ENCODE data around the gene PLG. TPM values are rescaled to one million over a fixed set of nuclear protein-coding genes. Genes with fewer than 3 reads are reported as not detected.

The PLG gene
- total and polyA plus RNA-seq, 2 of the 4 experiments (the other 2 are of a cell fraction): not detected

DNA sequence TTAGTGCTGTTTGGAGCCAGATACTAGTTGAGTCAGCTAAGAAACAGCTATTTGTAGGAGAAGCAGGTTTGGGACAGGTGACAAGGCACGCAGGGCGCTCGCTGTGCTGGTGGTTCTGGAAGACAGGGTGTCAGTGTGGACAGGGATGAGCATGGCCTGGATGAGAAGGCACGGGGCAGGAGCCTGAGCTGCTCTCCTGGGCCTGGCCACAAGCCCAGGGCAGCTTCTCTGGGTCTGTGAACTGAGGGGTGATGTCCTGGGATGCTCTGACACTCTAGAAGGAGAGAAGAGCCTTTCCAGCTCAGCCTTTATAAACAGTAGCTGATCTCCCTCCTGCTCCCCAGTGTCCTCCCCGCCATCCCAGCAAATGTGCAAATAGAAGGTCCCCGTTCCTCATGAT lies 37.9 kb downstream of the PLG start:
- H2AFZ ChIP-seq (replicated peaks; ENCODE audit: low read length, poor library complexity): no peak overlapping the region
- no peak overlapping the region for H2AK9ac ChIP-seq (replicated peaks; ENCODE audit: low read depth, low read length, poor library complexity)
- BruUV-seq (replicated peaks): no TSS peak
- H3K14ac ChIP-seq (replicated peaks; ENCODE audit: low read depth, low read length): no peak overlapping the region
- no peak overlapping the region for H3K27ac ChIP-seq (ENCODE audit: insufficient read depth, low read length)
- dilution Hi-C loops (cut with HindIII; ENCODE audit: low sequenced_read_pairs, unreplicated experiment) (no loop called here), in situ Hi-C loops (cut with MboI; ENCODE audit: low sequenced_read_pairs) (no loop called here), intact Hi-C loops (cut with micrococcal nuclease) (no loop called here)
- no peak overlapping the region for H3K4ac ChIP-seq (ENCODE audit: low read depth, low read length)
- H3K79me1 ChIP-seq (ENCODE audit: low read depth in 1 of 2, low read length in 2 of 2): no peaks in the 10 kb centered on the region
- H3K36me3 ChIP-seq (ENCODE audit: control insufficient read depth, insufficient read depth, low read length): no peaks in the 10 kb centered on the region
- POLR2A ChIA-PET (ENCODE audit: unreplicated experiment): no interaction called here
- no peaks in the 10 kb centered on the region for H3K27me3 ChIP-seq (ENCODE audit: control insufficient read depth, insufficient read depth, low read length)
- H3K18ac ChIP-seq (ENCODE audit: low read depth, low read length): no peak overlapping the region
- no peak for TF ChIP-seq POLR2A (IDR thresholded peaks at IDR 0.05; ENCODE audit: low read depth, low read length)
- no peak for TF ChIP-seq MXI1 (IDR thresholded peaks at IDR 0.05; ENCODE audit: borderline replicate concordance, low read depth, low read length)
- no peak for TF ChIP-seq CEBPB (IDR thresholded peaks at IDR 0.05; ENCODE audit: low read depth, low read length)
- no peak for TF ChIP-seq RAD21 (IDR thresholded peaks at IDR 0.05; ENCODE audit: low read length)
- TF ChIP-seq FOS (IDR thresholded peaks at IDR 0.05; ENCODE audit: low read depth, low read length): no peak
- TF ChIP-seq, protein P1, sequence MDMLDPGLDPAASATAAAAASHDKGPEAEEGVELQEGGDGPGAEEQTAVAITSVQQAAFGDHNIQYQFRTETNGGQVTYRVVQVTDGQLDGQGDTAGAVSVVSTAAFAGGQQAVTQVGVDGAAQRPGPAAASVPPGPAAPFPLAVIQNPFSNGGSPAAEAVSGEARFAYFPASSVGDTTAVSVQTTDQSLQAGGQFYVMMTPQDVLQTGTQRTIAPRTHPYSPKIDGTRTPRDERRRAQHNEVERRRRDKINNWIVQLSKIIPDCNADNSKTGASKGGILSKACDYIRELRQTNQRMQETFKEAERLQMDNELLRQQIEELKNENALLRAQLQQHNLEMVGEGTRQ (IDR thresholded peaks at IDR 0.05; ENCODE audit: low read depth, low read length): no peak
- no peak for TF ChIP-seq RFX5 (IDR thresholded peaks at IDR 0.05; ENCODE audit: low read depth, low read length)
- no peak for TF ChIP-seq NFE2L2 (IDR thresholded peaks at IDR 0.05; ENCODE audit: low read depth, low read length)
- TF ChIP-seq RCOR1 (IDR thresholded peaks at IDR 0.05; ENCODE audit: insufficient replicate concordance, low read length): no peak
- TF ChIP-seq, protein P2, sequence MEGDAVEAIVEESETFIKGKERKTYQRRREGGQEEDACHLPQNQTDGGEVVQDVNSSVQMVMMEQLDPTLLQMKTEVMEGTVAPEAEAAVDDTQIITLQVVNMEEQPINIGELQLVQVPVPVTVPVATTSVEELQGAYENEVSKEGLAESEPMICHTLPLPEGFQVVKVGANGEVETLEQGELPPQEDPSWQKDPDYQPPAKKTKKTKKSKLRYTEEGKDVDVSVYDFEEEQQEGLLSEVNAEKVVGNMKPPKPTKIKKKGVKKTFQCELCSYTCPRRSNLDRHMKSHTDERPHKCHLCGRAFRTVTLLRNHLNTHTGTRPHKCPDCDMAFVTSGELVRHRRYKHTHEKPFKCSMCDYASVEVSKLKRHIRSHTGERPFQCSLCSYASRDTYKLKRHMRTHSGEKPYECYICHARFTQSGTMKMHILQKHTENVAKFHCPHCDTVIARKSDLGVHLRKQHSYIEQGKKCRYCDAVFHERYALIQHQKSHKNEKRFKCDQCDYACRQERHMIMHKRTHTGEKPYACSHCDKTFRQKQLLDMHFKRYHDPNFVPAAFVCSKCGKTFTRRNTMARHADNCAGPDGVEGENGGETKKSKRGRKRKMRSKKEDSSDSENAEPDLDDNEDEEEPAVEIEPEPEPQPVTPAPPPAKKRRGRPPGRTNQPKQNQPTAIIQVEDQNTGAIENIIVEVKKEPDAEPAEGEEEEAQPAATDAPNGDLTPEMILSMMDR (conservative IDR thresholded peaks at IDR 0.05; ENCODE audit: low read depth, low read length): no peak
- no peak for TF ChIP-seq MAZ (IDR thresholded peaks at IDR 0.05; ENCODE audit: borderline replicate concordance, low read depth, low read length)
- TF ChIP-seq, protein P3, sequence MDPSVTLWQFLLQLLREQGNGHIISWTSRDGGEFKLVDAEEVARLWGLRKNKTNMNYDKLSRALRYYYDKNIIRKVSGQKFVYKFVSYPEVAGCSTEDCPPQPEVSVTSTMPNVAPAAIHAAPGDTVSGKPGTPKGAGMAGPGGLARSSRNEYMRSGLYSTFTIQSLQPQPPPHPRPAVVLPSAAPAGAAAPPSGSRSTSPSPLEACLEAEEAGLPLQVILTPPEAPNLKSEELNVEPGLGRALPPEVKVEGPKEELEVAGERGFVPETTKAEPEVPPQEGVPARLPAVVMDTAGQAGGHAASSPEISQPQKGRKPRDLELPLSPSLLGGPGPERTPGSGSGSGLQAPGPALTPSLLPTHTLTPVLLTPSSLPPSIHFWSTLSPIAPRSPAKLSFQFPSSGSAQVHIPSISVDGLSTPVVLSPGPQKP (IDR thresholded peaks at IDR 0.05; ENCODE audit: borderline replicate concordance, low read depth, low read length): no peak
- no peak for TF ChIP-seq BHLHE40 (IDR thresholded peaks at IDR 0.05; ENCODE audit: low read depth, low read length)
- H2AK5ac ChIP-seq (ENCODE audit: low read depth, low read length): no peak overlapping the region
- no peaks in the 10 kb centered on the region for H3K9me1 ChIP-seq (ENCODE audit: insufficient read depth, low read length)
- H4K91ac ChIP-seq (ENCODE audit: insufficient read depth, low read depth, low read length): no peak overlapping the region
- WGBS, 2 experiments (ENCODE audit: extremely low coverage in 2 of 2, insufficient read length in 1 of 2): 26% methylated on average over 4 of the region's 6 CpGs; no CpG with 5 or more reads in 1 of the 2 experiments
- CTCF ChIA-PET: no interaction called here
- H2BK120ac ChIP-seq (ENCODE audit: low read depth, low read length): no peak overlapping the region
- H2BK15ac ChIP-seq (ENCODE audit: low read depth, low read length): no peak overlapping the region
- H4K20me1 ChIP-seq (ENCODE audit: insufficient read depth, low read length): no peaks in the 10 kb centered on the region
- H2BK5ac ChIP-seq (ENCODE audit: low read depth, low read length, poor library complexity, severe bottlenecking): no peak overlapping the region
- no peak overlapping the region for H3K23ac ChIP-seq (ENCODE audit: low read depth, low read length)
- DNase-seq (no peak), ATAC-seq (ENCODE audit: low read depth) (no peak)
- no peak overlapping the region for H3K9ac ChIP-seq (ENCODE audit: low read depth, low read length)
- H3K56ac ChIP-seq (ENCODE audit: extremely low read depth, insufficient read depth, low read length): no peak overlapping the region
- no peak overlapping the region for H3K4me2 ChIP-seq (ENCODE audit: low read depth, low read length)
- peaks cover 15% of the 10 kb centered on the region for H3K9me3 ChIP-seq (ENCODE audit: control insufficient read depth, insufficient read depth, low read length)
- H2BK20ac ChIP-seq (ENCODE audit: low read depth, low read length): no peak overlapping the region
- no peak overlapping the region for H4K5ac ChIP-seq (ENCODE audit: low read depth, low read length)
- no peak overlapping the region for H4K8ac ChIP-seq (ENCODE audit: low read depth in 2 of 2, low read length in 2 of 2)
- no peaks in the 10 kb centered on the region for H3K4me1 ChIP-seq (ENCODE audit: control insufficient read depth, insufficient read depth, low read length)
- H3K4me3 ChIP-seq (ENCODE audit: insufficient read depth, low read depth, low read length): no peak overlapping the region

Measured in IMR-90 (cell line).